PC-3 (cell line): Measurements from ENCODE around the gene PALB2. TPM values are rescaled to one million over a fixed set of nuclear protein-coding genes. Genes with fewer than 3 reads are reported as not detected.

ENCODE experiments used
- ATAC-seq: fragments of 200-7000 bp; cut with Tn5 transposase; 2 replicates; pipeline ENCODE4 v1.9.1; 2020; ENCODE audit warnings: mild to moderate bottlenecking, moderate library complexity
- BruUV-seq: library from RNA; stranded (reverse); fragments of 400-500 nt; replicated peaks from 2 replicates; lab custom pipeline; 2021; lab: Mats Ljungman, UMichigan
- CTCF ChIA-PET: fragments of 300-600 bp; sonication (Branson Sonifier 250); formaldehyde crosslinking; loops from one replicate; lab custom pipeline; 2022; ENCODE audit warnings: antibody characterized with exemption; lab: Charles Lee
- POLR2A ChIA-PET: fragments of 300-600 bp; sonication (Branson Sonifier 250); formaldehyde crosslinking; loops from one replicate; lab custom pipeline; 2022; ENCODE audit warnings: antibody characterized with exemption; ENCODE audit not compliant: unreplicated experiment; lab: Charles Lee
- DNase-seq: peaks from one replicate; pipeline ENCODE4 v3.0.0-alpha.2; 2015
- H2AFZ ChIP-seq: fragments of 300-600 bp; sonication (generic); 2 replicates; pipeline ENCODE4 v1.6.0; 2016; ENCODE audit warnings: antibody characterized with exemption, low read length
- H3F3A ChIP-seq: fragments of 300-600 bp; sonication (generic); one replicate; pipeline ENCODE4 v1.6.0; 2017; ENCODE audit warnings: antibody characterized with exemption, low read length, control low read depth, mild to moderate bottlenecking; ENCODE audit not compliant: unreplicated experiment
- H3K27ac ChIP-seq: fragments of 300-600 bp; sonication (generic); 2 replicates; pipeline ENCODE4 v1.5.1; 2016; ENCODE audit warnings: mild to moderate bottlenecking, low read length
- H3K27me3 ChIP-seq: fragments of 300-600 bp; sonication (generic); 2 replicates; pipeline ENCODE4 v1.6.1; 2016; ENCODE audit warnings: low read length, mixed read lengths
- H3K36me3 ChIP-seq: fragments of 300-600 bp; sonication (generic); 2 replicates; pipeline ENCODE4 v1.6.1; 2016; ENCODE audit warnings: low read depth, mixed run types, low read length, mixed read lengths
- H3K4me1 ChIP-seq: fragments of 300-600 bp; sonication (generic); 2 replicates; pipeline ENCODE4 v1.5.1; 2016; ENCODE audit warnings: low read length; ENCODE audit not compliant: insufficient read depth
- H3K4me2 ChIP-seq: fragments of 300-600 bp; sonication (generic); 2 replicates; pipeline ENCODE4 v1.6.0; 2016; ENCODE audit warnings: low read length
- H3K4me3 ChIP-seq: fragments of 300-600 bp; sonication (generic); 2 replicates; pipeline ENCODE4 v1.5.1; 2016; ENCODE audit warnings: mild to moderate bottlenecking, low read length, mixed read lengths
- H3K79me2 ChIP-seq: fragments of 300-600 bp; sonication (generic); 2 replicates; pipeline ENCODE4 v1.6.1; 2017; ENCODE audit warnings: low read length, mixed read lengths
- H3K9ac ChIP-seq: fragments of 300-600 bp; sonication (generic); 2 replicates; pipeline ENCODE4 v1.6.0; 2016; ENCODE audit warnings: mild to moderate bottlenecking, low read length
- H3K9me2 ChIP-seq: fragments of 300-600 bp; sonication (generic); replicated peaks from 2 replicates; pipeline ENCODE4 v1.6.1; 2016; ENCODE audit warnings: mixed run types, low read length, mixed read lengths
- H3K9me3 ChIP-seq: fragments of 300-600 bp; sonication (generic); 2 replicates; pipeline ENCODE4 v1.6.1; 2016; ENCODE audit warnings: low read length, mixed read lengths
- H4K20me1 ChIP-seq: fragments of 300-600 bp; sonication (generic); 2 replicates; pipeline ENCODE4 v1.6.1; 2016; ENCODE audit warnings: low read length, mixed read lengths
- CTCF ChIP-seq: fragments of 300-600 bp; sonication (generic); conservative IDR thresholded peaks from 2 replicates; pipeline ENCODE4 v1.5.1; 2017; ENCODE audit warnings: antibody characterized with exemption, low read depth, mild to moderate bottlenecking, low read length
- EZH2 ChIP-seq: fragments of 300-600 bp; sonication (generic); IDR thresholded peaks from one replicate; pipeline ENCODE4 v1.6.1; 2017; ENCODE audit warnings: antibody characterized with exemption, mild to moderate bottlenecking, low read length; ENCODE audit not compliant: unreplicated experiment
- EZH2phosphoT487 ChIP-seq: fragments of 300-600 bp; sonication (generic); IDR thresholded peaks from 2 replicates; pipeline ENCODE4 v1.6.1; 2018; ENCODE audit warnings: mild to moderate bottlenecking, antibody characterized with exemption, low read length, borderline replicate concordance
- intact Hi-C: fragments of 100-400 bp; cut with micrococcal nuclease; formaldehyde crosslinking; loops from 2 replicates; pipeline ENCODE4 v1.9.0; 2023
- total RNA-seq: library from RNA; depleted of rRNA; stranded (reverse); fragments of >200 nt; gene quantifications from 2 replicates; pipeline ENCODE4 v1.2.3, GENCODE V29; 2014

The PALB2 gene
- total RNA-seq, 1 experiment from 2014 or later: 4.9 TPM

GRCh38 chr16:23670137-23670776 lies 29.1 kb upstream of the PALB2 start:
- Histone ChIP-seq H3K36me3 (peaks cover 25% of the 10 kb centered on the region), H3K27ac (peak overlapping the region; percentile 86), H3K4me2 (peak overlapping the region; percentile 70), H3K9ac (peak overlapping the region; percentile 21; the same call in 1 of the 2 replicates), H3K9me2 (no peaks in the 10 kb centered on the region), H4K20me1 (no peaks in the 10 kb centered on the region), H3F3A (peaks cover 7% of the 10 kb centered on the region), H2AFZ (no peak overlapping the region), H3K4me1 (peaks cover 24% of the 10 kb centered on the region), H3K27me3 (no peaks in the 10 kb centered on the region), H3K4me3 (no peak overlapping the region), H3K9me3 (no peaks in the 10 kb centered on the region), H3K79me2 (peaks cover 4% of the 10 kb centered on the region; the same call in 1 of the 2 replicates)
- ATAC-seq (peak; percentile 96), DNase-seq (peak; percentile 85)
- no TSS peak for BruUV-seq
- CTCF ChIA-PET: interaction anchor here (0.6 kb wide), 1 partner anchor 8 kb away, joined by 3 read pairs; the partner anchor contains the start of gene PLK1
- POLR2A ChIA-PET: no interaction called here
- intact Hi-C loops: loop anchor here (1.0 to 5.0 kb wide), 2 partner anchors 8 to 57 kb away; partner anchors contain the start of gene PLK1
- TF ChIP-seq EZH2: no peak
- TF ChIP-seq EZH2phosphoT487: no peak
- TF ChIP-seq CTCF: no peak

- no peaks in the 10 kb centered on the region for H3K9me3 ChIP-seq
- H4K20me1 ChIP-seq: no peaks in the 10 kb centered on the region
- no TSS peak for BruUV-seq
- H3K9me2 ChIP-seq: no peaks in the 10 kb centered on the region
- peak overlapping the region; percentile 86; the same call in 1 of the 2 replicates for H3K27ac ChIP-seq
- H3F3A ChIP-seq: peaks cover 7% of the 10 kb centered on the region
- ChIA-PET CTCF (no interaction called here), POLR2A (no interaction called here)
- DNase-seq: no peak
- intact Hi-C loops: no loop called here
- H3K4me2 ChIP-seq: no peak overlapping the region
- no peak overlapping the region for H3K9ac ChIP-seq
- no peak for TF ChIP-seq CTCF
- no peak for TF ChIP-seq EZH2phosphoT487
- no peak for TF ChIP-seq EZH2
- no peak overlapping the region for H2AFZ ChIP-seq
- H3K27me3 ChIP-seq: no peaks in the 10 kb centered on the region
- H3K4me3 ChIP-seq: no peak overlapping the region
- H3K4me1 ChIP-seq: peaks cover 24% of the 10 kb centered on the region
- no peak for ATAC-seq
- H3K36me3 ChIP-seq: peaks cover 38% of the 10 kb centered on the region
- H3K79me2 ChIP-seq: peaks cover 4% of the 10 kb centered on the region; the same call in 1 of the 2 replicates
These were observed 27.8 kb upstream of the PALB2 start for GRCh38 chr16:23668873-23669272.

GRCh38 chr16:23668225-23668624 lies 27.1 kb upstream of the PALB2 start:
- H3K4me2 ChIP-seq: no peak overlapping the region
- BruUV-seq: TSS peak; percentile 12
- H3K9ac ChIP-seq: no peak overlapping the region
- DNase-seq (no peak), ATAC-seq (no peak)
- TF ChIP-seq CTCF (no peak), EZH2 (no peak), EZH2phosphoT487 (no peak)
- peaks cover 24% of the 10 kb centered on the region for H3K4me1 ChIP-seq
- ChIA-PET POLR2A (no interaction called here), CTCF (no interaction called here)
- H3K79me2 ChIP-seq: peaks cover 4% of the 10 kb centered on the region; the same call in 1 of the 2 replicates
- H4K20me1 ChIP-seq: no peaks in the 10 kb centered on the region
- no peak overlapping the region for H3K4me3 ChIP-seq
- intact Hi-C loops: no loop called here
- H3F3A ChIP-seq: peaks cover 7% of the 10 kb centered on the region
- H3K9me2 ChIP-seq: no peaks in the 10 kb centered on the region
- no peak overlapping the region for H3K27ac ChIP-seq
- no peaks in the 10 kb centered on the region for H3K27me3 ChIP-seq
- H3K9me3 ChIP-seq: no peaks in the 10 kb centered on the region
- H3K36me3 ChIP-seq: peaks cover 38% of the 10 kb centered on the region
- no peak overlapping the region for H2AFZ ChIP-seq
